ENCODE data around the gene NEURL1. TPM values are rescaled to one million over a fixed set of nuclear protein-coding genes. Genes with fewer than 3 reads are reported as not detected.

NEURL1 gene
- total RNA-seq, 1 donor from 2014 or later: 1.3 TPM

- TF ChIP-seq, protein P1, sequence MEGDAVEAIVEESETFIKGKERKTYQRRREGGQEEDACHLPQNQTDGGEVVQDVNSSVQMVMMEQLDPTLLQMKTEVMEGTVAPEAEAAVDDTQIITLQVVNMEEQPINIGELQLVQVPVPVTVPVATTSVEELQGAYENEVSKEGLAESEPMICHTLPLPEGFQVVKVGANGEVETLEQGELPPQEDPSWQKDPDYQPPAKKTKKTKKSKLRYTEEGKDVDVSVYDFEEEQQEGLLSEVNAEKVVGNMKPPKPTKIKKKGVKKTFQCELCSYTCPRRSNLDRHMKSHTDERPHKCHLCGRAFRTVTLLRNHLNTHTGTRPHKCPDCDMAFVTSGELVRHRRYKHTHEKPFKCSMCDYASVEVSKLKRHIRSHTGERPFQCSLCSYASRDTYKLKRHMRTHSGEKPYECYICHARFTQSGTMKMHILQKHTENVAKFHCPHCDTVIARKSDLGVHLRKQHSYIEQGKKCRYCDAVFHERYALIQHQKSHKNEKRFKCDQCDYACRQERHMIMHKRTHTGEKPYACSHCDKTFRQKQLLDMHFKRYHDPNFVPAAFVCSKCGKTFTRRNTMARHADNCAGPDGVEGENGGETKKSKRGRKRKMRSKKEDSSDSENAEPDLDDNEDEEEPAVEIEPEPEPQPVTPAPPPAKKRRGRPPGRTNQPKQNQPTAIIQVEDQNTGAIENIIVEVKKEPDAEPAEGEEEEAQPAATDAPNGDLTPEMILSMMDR (conservative IDR thresholded peaks at IDR 0.05; ENCODE audit: low read depth, low read length): no peak
- no peak for DNase-seq (ENCODE audit: low read depth)
Observed at GRCh38 chr10:103463499-103463898, 30.0 kb upstream of the NEURL1 start.

DNA sequence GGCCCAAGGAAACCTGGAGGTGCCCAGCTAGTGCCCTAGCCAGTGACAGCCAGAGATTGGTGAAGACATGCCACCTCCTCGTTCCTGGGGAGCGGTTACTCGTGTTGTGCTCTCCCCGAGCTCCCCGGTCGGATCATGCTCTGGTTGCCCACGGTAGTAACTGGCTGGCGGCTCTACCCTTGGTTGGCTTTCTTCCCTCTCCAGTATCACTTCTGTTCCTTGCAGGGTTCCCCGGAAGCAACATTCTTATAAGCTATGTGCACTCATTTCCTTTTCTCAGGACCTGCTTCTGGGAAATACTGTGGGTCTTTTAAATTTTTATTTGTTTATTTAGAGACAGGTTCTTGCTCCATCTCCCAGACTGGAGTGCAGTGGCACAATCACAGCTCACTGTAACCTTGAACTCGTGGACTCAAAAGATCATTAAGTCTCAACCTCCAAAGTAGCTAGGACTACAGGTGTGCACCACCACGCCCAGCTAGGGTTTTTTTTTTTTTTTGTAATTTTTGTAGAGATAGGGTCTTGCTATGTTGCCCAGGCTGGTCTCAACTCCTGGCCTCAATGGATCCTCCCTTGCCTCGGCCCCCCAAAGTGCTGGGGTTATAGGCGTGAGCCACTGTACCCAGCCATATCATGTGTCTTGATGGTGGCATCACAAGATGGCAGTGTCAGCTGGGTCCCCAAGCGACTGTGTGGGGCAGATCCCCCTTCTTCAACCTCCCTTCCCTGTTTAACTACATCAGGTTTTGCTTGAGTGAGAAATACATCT is 27.9 kb upstream of the NEURL1 start:
- H3K4me3 ChIP-seq (ENCODE audit: low read depth, low read length): no peak overlapping the region
- DNase-seq (ENCODE audit: low read depth): no peak
- TF ChIP-seq, protein P1 (conservative IDR thresholded peaks at IDR 0.05; ENCODE audit: low read depth, low read length): no peak

More at GRCh38 chr10:103463499-103463898, 30.0 kb upstream of the NEURL1 start:
- H3K4me3 ChIP-seq (ENCODE audit: low read depth, low read length): no peak overlapping the region

- TF ChIP-seq, protein P1 (conservative IDR thresholded peaks at IDR 0.05; ENCODE audit: low read depth, low read length): no peak
- DNase-seq (ENCODE audit: low read depth): no peak
- no peak overlapping the region for H3K4me3 ChIP-seq (ENCODE audit: low read depth, low read length)
Observed at GRCh38 chr10:103466734-103467133, 26.8 kb upstream of the NEURL1 start.

DNA sequence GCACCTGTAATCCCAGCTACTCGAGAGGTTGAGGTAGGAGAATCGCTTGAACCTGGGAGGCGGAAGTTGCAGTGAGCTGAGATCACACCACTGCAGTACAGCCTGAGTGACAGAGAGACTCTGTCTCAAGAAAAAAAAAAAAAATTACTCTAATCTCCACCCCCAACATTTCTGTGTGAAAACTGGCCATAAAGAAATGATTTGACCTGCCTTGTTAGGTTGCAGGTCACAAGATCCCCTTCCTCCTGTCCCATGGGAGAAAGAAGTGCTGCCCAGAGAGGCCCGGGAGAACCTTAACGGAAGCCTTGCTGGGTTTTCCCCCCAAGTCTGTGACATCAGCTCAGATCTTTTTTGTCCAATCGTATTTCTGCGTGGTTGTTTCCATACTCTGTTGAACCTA is 26.1 kb upstream of the NEURL1 start:
- no peak for DNase-seq (ENCODE audit: low read depth)
- TF ChIP-seq, protein P1 (conservative IDR thresholded peaks at IDR 0.05; ENCODE audit: low read depth, low read length): no peak
- no peak overlapping the region for H3K4me3 ChIP-seq (ENCODE audit: low read depth, low read length)

- no peak for DNase-seq (ENCODE audit: low read depth)
- TF ChIP-seq, protein P1 (conservative IDR thresholded peaks at IDR 0.05; ENCODE audit: low read depth, low read length): no peak
Observed at GRCh38 chr10:103469201-103469600, 24.3 kb upstream of the NEURL1 start.

GRCh38 chr10:103470761-103471653 is 22.5 kb upstream of the NEURL1 start:
- DNase-seq (ENCODE audit: low read depth): no peak
- H3K4me3 ChIP-seq (ENCODE audit: low read depth, low read length): no peak overlapping the region
- TF ChIP-seq, protein P1 (conservative IDR thresholded peaks at IDR 0.05; ENCODE audit: low read depth, low read length): no peak

More at GRCh38 chr10:103469201-103469600, 24.3 kb upstream of the NEURL1 start:
- H3K4me3 ChIP-seq (ENCODE audit: low read depth, low read length): no peak overlapping the region

Measured in epithelial cell of proximal tubule (primary cell).